Duodenal mucosa (tissue), 2 donors: ENCODE results near the gene SLC1A3.
"Not testable (repeated sequence)": the region's sequence is repeated elsewhere in the genome, so short reads cannot be mapped to it uniquely, and the experiment has no call there.

Experiments used
- H3K27ac ChIP-seq: one replicate; pipeline ENCODE4 v1.7.0; 2013; ENCODE audit warnings: low read depth, low read length
- H3K27me3 ChIP-seq, 2 donors: one replicate each; pipeline ENCODE4 v1.7.0; 2013; ENCODE audit warnings: low read length in 2 of 2, control low read depth in 1 of 2; ENCODE audit not compliant: insufficient read depth in 2 of 2, control insufficient read depth in 1 of 2
- H3K36me3 ChIP-seq, 2 donors: one replicate each; pipeline ENCODE4 v1.7.0; 2013; ENCODE audit warnings: low read length in 2 of 2, control low read depth in 1 of 2; ENCODE audit not compliant: insufficient read depth in 2 of 2, control insufficient read depth in 1 of 2
- H3K4me1 ChIP-seq, 2 donors: one replicate each; pipeline ENCODE4 v1.7.0; 2013; ENCODE audit warnings: low read length in 2 of 2, control low read depth in 1 of 2; ENCODE audit not compliant: insufficient read depth in 2 of 2, control insufficient read depth in 1 of 2
- H3K4me3 ChIP-seq, 2 donors: one replicate each; pipeline ENCODE4 v1.7.0; 2013; ENCODE audit warnings: low read length in 2 of 2, low read depth in 1 of 2
- H3K9ac ChIP-seq, 2 donors: one replicate each; pipeline ENCODE4 v1.7.0; 2013; ENCODE audit warnings: low read length in 2 of 2, low read depth in 1 of 2
- H3K9me3 ChIP-seq, 2 donors: one replicate each; pipeline ENCODE4 v1.7.0; 2013; ENCODE audit warnings: low read length in 2 of 2, control low read depth in 1 of 2; ENCODE audit not compliant: control insufficient read depth in 1 of 2

SLC1A3 gene

DNA sequence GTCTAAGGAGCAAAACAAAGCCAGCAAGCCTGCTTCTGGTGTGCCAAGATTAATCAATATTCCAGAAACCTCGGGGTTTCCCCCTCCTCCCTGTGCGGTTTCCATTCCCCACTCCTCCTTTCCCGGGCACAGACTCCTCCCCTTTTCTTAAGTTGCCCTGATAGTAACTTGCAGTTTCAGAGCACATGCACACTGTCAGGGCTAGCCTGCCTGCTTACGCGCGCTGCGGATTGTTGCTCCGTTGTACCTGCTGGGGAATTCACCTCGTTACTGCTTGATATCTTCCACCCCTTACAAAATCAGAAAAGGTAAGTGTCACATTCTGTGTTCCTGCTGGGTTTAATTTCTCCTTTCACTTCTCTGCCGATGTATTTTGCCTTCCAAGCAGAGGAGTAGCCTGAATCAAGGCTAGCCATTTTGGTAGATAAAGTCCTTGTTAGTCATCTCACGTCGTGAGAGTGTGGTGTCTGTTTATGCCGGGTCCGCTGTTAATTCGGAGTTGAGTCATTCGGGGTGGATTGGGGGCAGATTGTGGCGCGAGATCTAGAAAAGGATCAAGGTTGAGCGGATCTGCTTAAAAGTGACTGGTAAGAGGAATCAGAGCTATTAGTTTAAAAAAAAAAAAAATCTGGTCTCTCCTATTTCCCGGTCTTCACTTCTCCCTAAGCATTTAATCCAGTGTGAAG is at the start of gene SLC1A3:
TSS of gene SLC1A3 (plus strand) at position 179 of the 686 bp plus-strand sequence. CDS start 1,818 bp downstream, outside the sequence.
- peaks cover 0 to 3% of the 10 kb centered on the region in 2 donors for H3K4me1 ChIP-seq
- peak within 1 kb of the TSS; percentile 75 to 88 for H3K4me3 ChIP-seq
- peaks cover 7 to 34% of the 10 kb centered on the region in 2 donors for H3K27me3 ChIP-seq
- H3K9ac ChIP-seq = peak within 1 kb of the TSS; percentile 28 to 51
- no peak within 1 kb of the TSS for H3K27ac ChIP-seq
- H3K36me3 ChIP-seq = no peaks in the 10 kb centered on the region
- no peaks in the 10 kb centered on the region for H3K9me3 ChIP-seq

DNA sequence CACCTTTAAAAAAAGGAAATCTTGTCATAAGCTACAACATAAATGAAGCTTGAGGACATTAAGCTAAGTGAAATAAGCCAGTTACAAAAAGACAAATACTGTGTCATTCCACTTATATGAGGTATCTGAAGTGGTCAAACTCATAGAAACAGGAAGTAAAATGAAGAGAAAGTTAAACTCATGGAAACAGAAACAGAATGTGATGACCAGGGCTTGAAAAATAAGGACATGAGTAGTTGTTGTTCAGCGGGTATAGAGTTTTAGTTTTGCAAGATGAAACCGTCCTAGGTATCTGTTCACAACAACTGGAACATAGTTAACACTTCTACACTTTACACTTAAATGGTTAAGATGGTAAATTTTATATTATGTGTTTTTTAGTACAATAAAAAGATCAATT is 47.8 kb upstream of the SLC1A3 start:
- no peak overlapping the region for H3K9ac ChIP-seq
- no peak overlapping the region for H3K27ac ChIP-seq
- H3K27me3 ChIP-seq = no peaks in the 10 kb centered on the region
- H3K36me3 ChIP-seq = no peaks in the 10 kb centered on the region
- no peaks in the 10 kb centered on the region for H3K4me1 ChIP-seq
- no peak overlapping the region for H3K4me3 ChIP-seq
- H3K9me3 ChIP-seq = no peaks in the 10 kb centered on the region

DNA sequence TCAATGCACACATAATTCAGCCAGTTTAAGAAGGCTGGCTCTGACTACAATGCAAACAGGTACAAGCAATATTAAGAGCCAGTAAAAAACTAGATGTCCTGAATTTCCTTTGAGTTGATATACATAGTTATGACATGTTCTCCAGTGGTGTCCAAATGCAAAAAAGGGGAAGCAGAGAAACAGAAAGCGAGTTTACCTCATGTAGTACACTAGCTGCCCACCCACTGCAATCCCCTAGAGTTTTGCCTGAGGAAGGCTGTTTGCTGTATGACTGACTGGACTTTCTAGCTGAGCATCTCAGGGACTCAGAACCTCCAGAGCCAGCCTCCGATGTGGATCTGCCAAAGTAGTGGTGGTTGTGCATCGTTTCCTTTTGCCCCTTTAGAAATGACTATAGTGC is 44.8 kb upstream of the SLC1A3 start:
- no peaks in the 10 kb centered on the region for H3K4me1 ChIP-seq
- H3K4me3 ChIP-seq = no peak overlapping the region
- H3K9ac ChIP-seq = no peak overlapping the region
- H3K27me3 ChIP-seq = no peaks in the 10 kb centered on the region
- H3K9me3 ChIP-seq = no peaks in the 10 kb centered on the region
- H3K36me3 ChIP-seq = no peaks in the 10 kb centered on the region
- H3K27ac ChIP-seq = no peak overlapping the region

DNA sequence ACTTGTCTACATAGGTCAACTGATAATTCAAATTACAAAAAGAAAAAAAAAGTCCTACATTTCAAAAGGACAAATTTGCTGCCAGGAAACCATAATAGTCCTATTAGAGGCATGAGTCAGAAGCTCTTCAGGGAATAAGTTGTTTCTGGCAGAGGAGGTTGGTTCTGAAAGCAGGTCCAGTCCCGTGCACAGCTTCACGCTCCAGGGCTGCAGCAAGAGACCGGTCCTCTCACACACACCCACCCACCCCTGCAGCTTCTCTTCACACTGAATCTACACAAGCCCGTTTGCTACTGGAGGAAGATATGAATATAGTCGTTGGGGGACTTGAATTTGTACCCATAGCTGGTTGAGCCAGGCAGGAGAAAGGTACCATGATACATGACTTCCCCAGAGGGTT is 36.9 kb upstream of the SLC1A3 start:
- no peak overlapping the region for H3K9ac ChIP-seq
- no peaks in the 10 kb centered on the region for H3K27me3 ChIP-seq
- H3K36me3 ChIP-seq = no peaks in the 10 kb centered on the region
- no peak overlapping the region for H3K27ac ChIP-seq
- H3K4me3 ChIP-seq = no peak overlapping the region
- no peaks in the 10 kb centered on the region for H3K4me1 ChIP-seq
- no peaks in the 10 kb centered on the region for H3K9me3 ChIP-seq

DNA sequence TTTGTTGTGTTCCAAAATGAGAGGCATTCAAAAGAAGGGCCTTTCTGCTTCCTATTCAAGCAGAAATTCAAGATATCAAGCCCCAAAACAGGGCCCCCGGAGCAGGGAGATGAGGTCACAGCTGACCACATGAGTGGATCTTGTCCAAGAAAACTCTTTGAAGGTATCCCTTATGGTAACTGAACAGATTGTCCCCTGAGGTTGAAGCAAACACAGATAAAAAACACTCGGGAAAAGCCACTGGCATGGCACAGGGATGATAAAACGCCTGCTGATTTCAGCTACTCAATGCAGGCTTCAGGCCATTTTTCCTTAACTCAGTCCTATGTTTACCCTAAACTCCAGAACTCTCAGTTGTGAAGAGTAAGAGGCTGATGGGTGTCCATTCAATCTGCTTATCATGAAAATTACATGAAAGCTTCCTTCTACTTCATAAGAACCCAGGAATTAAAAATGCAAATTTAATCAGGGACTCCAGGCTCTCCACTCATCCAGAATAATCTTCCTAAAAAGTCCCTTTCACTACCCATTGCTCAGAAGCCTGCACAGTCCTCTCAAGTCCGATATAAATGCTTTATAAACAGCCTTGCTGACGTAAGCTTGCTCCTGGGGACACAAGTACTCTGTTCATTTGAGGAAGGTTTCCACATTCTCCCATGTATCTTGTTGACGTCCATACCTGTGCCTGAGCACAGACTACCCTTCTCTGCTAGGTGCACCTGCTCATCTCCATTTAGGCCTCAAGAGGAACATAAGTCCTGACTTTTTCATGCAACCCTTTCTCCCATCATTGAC is 35.9 kb upstream of the SLC1A3 start:
- H3K4me3 ChIP-seq = no peak overlapping the region
- H3K9me3 ChIP-seq = no peaks in the 10 kb centered on the region
- H3K27ac ChIP-seq = no peak overlapping the region
- no peaks in the 10 kb centered on the region for H3K27me3 ChIP-seq
- H3K4me1 ChIP-seq = no peaks in the 10 kb centered on the region
- no peak overlapping the region for H3K9ac ChIP-seq
- H3K36me3 ChIP-seq = no peaks in the 10 kb centered on the region

DNA sequence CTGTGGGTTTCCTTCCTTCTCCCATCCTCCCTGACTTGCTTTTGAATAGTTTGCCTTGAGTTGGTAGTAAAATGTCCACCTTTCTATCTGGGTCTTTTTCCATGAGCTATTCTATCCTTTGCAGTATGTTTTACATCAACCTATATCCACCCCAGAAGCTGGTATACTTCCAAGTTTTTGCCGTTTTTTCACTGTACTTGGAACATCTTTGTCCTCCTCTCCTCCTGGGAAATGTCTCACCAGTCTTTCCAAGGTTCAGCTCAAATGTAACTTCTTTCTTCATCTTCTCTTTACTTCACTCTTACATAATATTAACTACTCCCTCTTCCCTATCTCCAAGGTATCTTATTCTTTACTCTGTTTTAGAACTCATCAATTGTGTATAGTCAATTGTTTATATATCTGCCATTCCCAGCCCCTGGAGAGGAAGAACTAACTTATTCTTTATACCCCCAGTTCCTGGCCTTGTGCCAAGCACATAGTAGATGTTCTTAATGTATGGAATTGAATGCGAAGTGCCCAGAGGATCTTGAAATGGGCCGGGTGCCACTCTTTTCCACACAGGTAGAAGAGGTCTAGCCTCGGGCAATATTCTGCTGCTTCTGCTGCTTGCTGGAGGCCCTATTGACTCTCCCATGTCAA is 34.9 kb upstream of the SLC1A3 start:
- no peaks in the 10 kb centered on the region for H3K9me3 ChIP-seq
- no peaks in the 10 kb centered on the region for H3K4me1 ChIP-seq
- no peak overlapping the region for H3K27ac ChIP-seq
- H3K4me3 ChIP-seq = no peak overlapping the region
- H3K27me3 ChIP-seq = no peaks in the 10 kb centered on the region
- H3K9ac ChIP-seq = no peak overlapping the region
- H3K36me3 ChIP-seq = no peaks in the 10 kb centered on the region

DNA sequence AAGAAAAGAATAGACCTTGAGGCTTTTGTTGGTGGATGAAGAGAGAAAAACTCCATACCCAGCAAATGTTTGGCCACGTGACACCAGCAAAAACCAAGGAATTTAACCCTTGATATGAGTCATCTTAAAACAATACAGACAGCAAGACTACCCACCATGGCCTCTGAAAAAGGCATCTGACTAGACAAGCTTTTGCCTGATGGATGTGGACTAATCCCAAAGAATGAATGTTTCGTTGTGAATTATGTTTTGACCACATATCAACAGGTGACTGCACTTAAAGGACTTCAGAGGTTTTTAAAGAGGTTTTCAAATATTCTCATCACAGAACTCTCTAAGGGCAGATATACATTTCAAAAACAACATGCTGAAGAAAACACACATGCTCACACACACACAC is 33.0 kb upstream of the SLC1A3 start:
- Histone ChIP-seq H3K27ac (no peak overlapping the region), H3K4me3 (no peak overlapping the region), H3K9me3 (no peaks in the 10 kb centered on the region), H3K4me1 (no peaks in the 10 kb centered on the region), H3K9ac (no peak overlapping the region), H3K36me3 (no peaks in the 10 kb centered on the region), H3K27me3 (no peaks in the 10 kb centered on the region)

DNA sequence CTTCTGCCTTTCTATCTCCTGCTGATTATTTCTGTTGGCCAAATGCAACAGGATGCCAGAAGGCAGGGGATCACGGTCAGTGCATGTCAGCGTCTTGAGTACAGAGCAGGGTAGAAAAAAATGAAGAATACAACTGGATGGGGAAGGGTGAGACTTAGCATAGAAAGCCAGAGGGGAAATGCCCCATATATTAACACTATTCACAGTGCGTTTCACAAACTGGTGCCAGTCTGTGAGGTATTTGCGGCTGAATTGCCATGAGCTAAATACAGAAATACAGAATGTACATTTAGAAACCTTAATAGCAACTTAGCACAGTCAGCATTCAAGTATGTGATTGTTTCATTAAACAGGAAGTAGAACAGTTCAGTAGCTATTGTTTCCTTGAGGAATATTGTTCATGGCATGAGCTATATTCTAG is 31.0 kb upstream of the SLC1A3 start:
- no peaks in the 10 kb centered on the region for H3K4me1 ChIP-seq
- no peaks in the 10 kb centered on the region for H3K27me3 ChIP-seq
- no peak overlapping the region for H3K4me3 ChIP-seq
- H3K9me3 ChIP-seq = no peaks in the 10 kb centered on the region
- no peaks in the 10 kb centered on the region for H3K36me3 ChIP-seq
- no peak overlapping the region for H3K9ac ChIP-seq
- no peak overlapping the region for H3K27ac ChIP-seq

DNA sequence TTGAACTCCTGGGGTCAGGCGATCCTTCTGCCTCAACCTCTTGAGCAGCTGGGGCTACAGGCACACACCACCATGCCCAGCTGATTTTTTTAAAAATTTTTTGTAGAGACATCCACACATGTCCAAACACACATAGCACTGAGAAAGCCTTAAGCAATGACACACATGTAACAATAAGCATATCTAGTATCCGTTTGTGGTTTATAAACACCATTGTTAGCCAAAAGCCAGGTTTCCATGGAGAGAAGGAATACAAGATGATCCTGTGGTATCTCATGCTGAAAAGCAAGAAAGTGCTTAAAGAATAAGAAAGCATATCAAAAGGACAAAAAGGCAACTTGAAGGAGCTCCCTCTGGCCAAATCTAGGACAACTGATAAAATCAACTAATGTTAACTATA is 29.7 kb upstream of the SLC1A3 start:
- Histone ChIP-seq H3K36me3 (no peaks in the 10 kb centered on the region), H3K27me3 (peaks cover 0 to 3% of the 10 kb centered on the region in 2 donors), H3K27ac (no peak overlapping the region), H3K9ac (no peak overlapping the region), H3K4me3 (no peak overlapping the region), H3K4me1 (no peaks in the 10 kb centered on the region), H3K9me3 (no peaks in the 10 kb centered on the region)

DNA sequence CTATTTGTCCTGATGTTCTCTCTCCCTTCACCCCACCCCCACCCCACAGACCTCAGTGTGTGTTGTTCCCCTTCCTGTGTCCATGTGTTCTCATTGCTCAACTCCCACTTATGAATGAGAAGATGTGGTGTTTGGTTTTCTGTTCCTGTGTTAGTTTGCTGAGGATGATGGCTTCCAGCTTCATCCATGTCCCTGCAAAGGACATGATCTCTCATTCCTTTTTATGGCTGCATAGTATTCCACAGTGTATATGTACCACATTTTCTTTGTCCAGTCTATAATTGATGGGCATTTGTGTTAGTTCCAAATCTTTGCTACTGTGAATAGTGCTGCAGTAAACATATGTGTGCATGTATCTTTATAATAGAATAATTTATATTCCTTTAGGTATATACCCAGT is 26.5 kb upstream of the SLC1A3 start:
- H3K4me1 ChIP-seq, H3K27me3 ChIP-seq, H3K27ac ChIP-seq, H3K9me3 ChIP-seq, H3K9ac ChIP-seq, H3K36me3 ChIP-seq, H3K4me3 ChIP-seq: not testable (repeated sequence)
